ENCODE data around the gene REL.

- TF ChIP-seq CTCF (IDR thresholded peaks at IDR 0.05), result no peak
- no peak for TF ChIP-seq REST (IDR thresholded peaks at IDR 0.05; ENCODE audit: insufficient read depth in 1 of 2, low read depth in 2 of 2, low read length in 1 of 2)
- no peak for TF ChIP-seq POLR2AphosphoS5 (IDR thresholded peaks at IDR 0.05; ENCODE audit: low read depth, low read length)
- TF ChIP-seq SIN3A (IDR thresholded peaks at IDR 0.05; ENCODE audit: borderline replicate concordance, insufficient read depth, low read depth, low read length), result no peak
- TF ChIP-seq TCF7L2 (IDR thresholded peaks at IDR 0.05; ENCODE audit: low read depth, low read length), result no peak
These were observed 5.9 kb upstream of the REL start for GRCh38 chr2:60875520-60875919.
